ENCODE results near the gene TAC3.
A peak's percentile ranks its signal among the peaks of the same experiment; 100 is the strongest.

The TAC3 gene

DNA sequence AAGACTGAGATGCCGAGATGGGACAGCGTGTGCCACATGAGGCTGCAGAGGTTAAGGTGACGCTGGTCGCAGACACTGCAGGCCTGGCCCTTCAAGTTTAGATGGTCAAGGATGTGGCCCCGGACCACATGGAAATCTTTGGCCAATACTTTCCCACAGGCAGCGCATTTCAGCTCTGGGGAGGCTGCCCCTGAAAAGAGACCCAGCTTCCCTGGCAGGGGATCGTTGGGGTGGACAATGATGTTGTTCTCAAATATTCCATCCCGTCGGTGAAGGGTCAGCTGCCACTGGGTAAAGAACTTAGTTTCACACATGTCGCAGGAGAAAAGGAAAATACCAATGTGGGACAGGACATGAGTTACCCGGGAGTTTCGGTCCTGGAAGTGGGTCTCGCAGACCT, 12.9 kb downstream of the TAC3 start:
- DNase-seq = no peak
- Mint-ChIP-seq H3K4me3 (no peak overlapping the region), H3K9me3 (no peaks in the 10 kb centered on the region), H3K36me3 (ENCODE audit: low read depth) (peaks cover 35% of the 10 kb centered on the region), H3K4me1 (peaks cover 66% of the 10 kb centered on the region), H3K27ac (no peak overlapping the region), H3K27me3 (no peaks in the 10 kb centered on the region)
- ATAC-seq = no peak

DNA sequence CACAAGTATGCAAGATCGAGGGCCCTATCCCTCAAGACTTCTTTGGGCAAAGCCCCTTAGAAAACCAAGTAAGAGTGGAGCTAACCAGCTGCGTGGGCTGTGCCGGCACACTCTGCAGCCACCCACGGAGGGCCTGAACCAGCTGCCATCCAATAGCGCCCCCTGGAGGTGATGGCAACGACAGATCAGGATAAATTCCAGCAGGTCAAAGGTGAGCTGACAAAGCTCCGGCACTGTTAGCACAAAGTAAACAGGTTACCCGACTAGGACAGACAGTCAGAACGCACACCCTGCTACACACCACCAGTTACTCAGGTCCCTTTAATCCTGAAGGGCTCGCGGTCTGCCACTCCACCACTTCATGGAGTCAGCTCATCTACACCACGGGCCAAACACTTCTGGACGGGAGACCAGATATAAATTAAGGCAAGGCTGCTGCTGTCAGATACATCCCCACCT, 14.9 kb downstream of the TAC3 start:
- ATAC-seq (peak; percentile 3), DNase-seq (peak; percentile 80)
- Mint-ChIP-seq H3K27ac (no peak overlapping the region), H3K4me3 (no peak overlapping the region), H3K36me3 (ENCODE audit: low read depth) (peaks cover 40% of the 10 kb centered on the region), H3K9me3 (no peaks in the 10 kb centered on the region), H3K27me3 (no peaks in the 10 kb centered on the region), H3K4me1 (peaks cover 55% of the 10 kb centered on the region)

DNA sequence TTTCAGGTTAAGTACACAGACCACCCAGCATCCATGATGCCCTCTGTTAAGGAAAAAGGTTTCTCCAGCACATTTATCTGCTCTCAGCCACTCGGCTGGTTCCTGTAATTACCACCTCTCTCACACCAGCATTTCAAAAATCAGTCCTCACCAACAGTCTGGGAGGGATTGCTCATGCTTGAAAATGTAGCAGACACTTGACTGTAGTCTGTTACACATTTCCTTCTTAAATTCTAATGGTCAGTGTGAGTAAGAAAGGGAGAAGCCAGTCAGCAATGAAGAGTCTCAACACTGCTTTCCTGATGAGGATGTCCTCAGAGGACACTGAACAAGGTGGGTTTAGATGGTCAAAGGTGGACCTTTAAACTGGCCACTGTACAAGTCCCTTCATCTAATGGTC, 15.9 kb downstream of the TAC3 start:
- peaks cover 40% of the 10 kb centered on the region for H3K36me3 Mint-ChIP-seq (ENCODE audit: low read depth)
- peaks cover 52% of the 10 kb centered on the region for H3K4me1 Mint-ChIP-seq

GRCh38 chr12:56999456-56999855, 16.9 kb downstream of the TAC3 start:
- H3K36me3 Mint-ChIP-seq (ENCODE audit: low read depth) = peaks cover 40% of the 10 kb centered on the region
- H3K9me3 Mint-ChIP-seq = no peaks in the 10 kb centered on the region
- H3K4me1 Mint-ChIP-seq = peaks cover 44% of the 10 kb centered on the region
- ATAC-seq (no peak), DNase-seq (no peak)
- no peak overlapping the region for H3K4me3 Mint-ChIP-seq
- no peak overlapping the region for H3K27ac Mint-ChIP-seq
- no peaks in the 10 kb centered on the region for H3K27me3 Mint-ChIP-seq

More for the DNA sequence above, 15.9 kb downstream of the TAC3 start:
- Mint-ChIP-seq H3K27ac (peak overlapping the region; percentile 71), H3K27me3 (no peaks in the 10 kb centered on the region), H3K9me3 (no peaks in the 10 kb centered on the region), H3K4me3 (peak overlapping the region; percentile 25)
- no peak for DNase-seq
- peak; percentile 37 for ATAC-seq

- Mint-ChIP-seq H3K27me3 (no peaks in the 10 kb centered on the region), H3K9me3 (no peaks in the 10 kb centered on the region), H3K27ac (peak overlapping the region; percentile 65), H3K4me3 (no peak overlapping the region), H3K4me1 (peaks cover 44% of the 10 kb centered on the region), H3K36me3 (ENCODE audit: low read depth) (peaks cover 35% of the 10 kb centered on the region)
- DNase-seq (peak; percentile 60), ATAC-seq (peak; percentile 80)
Measured at GRCh38 chr12:56998981-56999380, 17.3 kb downstream of the TAC3 start.

DNA sequence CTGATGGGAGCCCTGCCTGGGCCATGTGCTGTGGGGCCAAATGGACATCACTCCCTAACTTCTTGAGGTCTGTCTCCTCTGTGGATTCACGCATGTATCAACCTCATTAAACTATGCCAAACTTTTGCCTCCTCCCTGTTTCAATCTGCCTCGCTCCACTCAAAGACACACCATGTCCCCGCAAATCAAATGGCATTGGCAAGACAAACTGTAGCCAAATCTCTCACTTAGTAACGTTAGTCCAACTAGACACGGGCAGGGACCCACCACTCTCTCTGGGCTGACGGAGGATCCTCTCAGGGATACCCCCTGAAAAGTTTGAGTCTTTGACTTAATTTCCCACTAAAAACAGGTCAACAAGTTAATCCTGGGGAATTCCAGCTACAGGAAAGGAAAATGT, 18.0 kb downstream of the TAC3 start:
- Mint-ChIP-seq H3K4me3 (no peak overlapping the region), H3K4me1 (peaks cover 44% of the 10 kb centered on the region), H3K9me3 (no peaks in the 10 kb centered on the region), H3K27me3 (no peaks in the 10 kb centered on the region), H3K36me3 (ENCODE audit: low read depth) (peaks cover 29% of the 10 kb centered on the region), H3K27ac (peak overlapping the region; percentile 52)
- ATAC-seq (no peak), DNase-seq (no peak)

DNA sequence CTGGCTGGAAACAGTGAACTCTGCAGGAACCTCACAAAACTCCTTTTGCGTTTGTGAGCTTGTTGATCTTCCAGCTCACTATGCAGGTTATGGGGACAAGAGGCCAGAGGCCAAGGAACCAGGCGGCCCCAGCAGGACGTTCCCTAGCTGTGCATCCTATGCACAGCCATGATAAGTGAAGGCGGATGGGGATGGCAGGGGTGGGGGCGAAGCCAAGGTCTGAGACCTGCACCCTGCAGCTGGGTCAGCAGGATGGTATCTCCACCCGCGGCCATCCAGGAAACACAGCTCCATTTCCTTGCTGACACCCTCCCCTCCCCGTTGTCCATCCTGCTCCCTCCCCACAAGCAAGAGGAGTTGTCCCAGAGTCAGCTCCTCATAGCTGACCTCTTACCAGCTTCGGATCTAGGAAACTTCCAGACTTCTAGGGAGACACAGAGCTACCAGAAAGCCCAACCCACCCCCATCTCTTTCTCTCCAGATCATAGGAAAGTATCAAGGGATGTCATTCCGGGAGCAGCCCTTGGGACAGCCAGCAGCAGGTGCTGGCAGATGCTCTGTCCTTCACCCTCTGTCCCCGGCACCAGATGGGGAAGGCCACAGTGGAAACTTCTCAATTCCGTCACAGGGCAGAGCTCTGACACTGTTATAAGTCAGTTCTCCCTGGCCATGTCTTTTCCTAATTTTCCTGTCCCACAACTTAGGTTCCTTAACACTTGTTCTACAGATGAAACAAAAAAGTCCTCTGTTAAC, 19.4 kb downstream of the TAC3 start:
- no peaks in the 10 kb centered on the region for H3K9me3 Mint-ChIP-seq
- no peaks in the 10 kb centered on the region for H3K27me3 Mint-ChIP-seq
- no peak overlapping the region for H3K4me3 Mint-ChIP-seq
- H3K4me1 Mint-ChIP-seq = peaks cover 43% of the 10 kb centered on the region
- ATAC-seq = no peak
- DNase-seq = no peak
- no peak overlapping the region for H3K27ac Mint-ChIP-seq
- peaks cover 21% of the 10 kb centered on the region for H3K36me3 Mint-ChIP-seq (ENCODE audit: low read depth)

DNA sequence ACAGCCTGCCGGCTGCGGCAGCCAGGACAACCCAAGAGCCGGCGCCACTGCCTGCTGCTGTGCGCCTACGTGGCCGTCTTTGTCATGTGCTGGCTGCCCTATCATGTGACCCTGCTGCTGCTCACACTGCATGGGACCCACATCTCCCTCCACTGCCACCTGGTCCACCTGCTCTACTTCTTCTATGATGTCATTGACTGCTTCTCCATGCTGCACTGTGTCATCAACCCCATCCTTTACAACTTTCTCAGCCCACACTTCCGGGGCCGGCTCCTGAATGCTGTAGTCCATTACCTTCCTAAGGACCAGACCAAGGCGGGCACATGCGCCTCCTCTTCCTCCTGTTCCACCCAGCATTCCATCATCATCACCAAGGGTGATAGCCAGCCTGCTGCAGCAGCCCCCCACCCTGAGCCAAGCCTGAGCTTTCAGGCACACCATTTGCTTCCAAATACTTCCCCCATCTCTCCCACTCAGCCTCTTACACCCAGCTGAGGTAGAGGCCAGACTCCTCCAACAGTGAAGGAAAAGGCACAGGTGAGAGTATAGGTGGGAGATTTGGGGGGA, 20.3 kb downstream of the TAC3 start:
- Mint-ChIP-seq H3K4me1 (peaks cover 43% of the 10 kb centered on the region), H3K36me3 (ENCODE audit: low read depth) (peaks cover 21% of the 10 kb centered on the region), H3K4me3 (no peak overlapping the region), H3K27ac (no peak overlapping the region), H3K27me3 (no peaks in the 10 kb centered on the region), H3K9me3 (no peaks in the 10 kb centered on the region)
- DNase-seq = no peak
- no peak for ATAC-seq

- no peaks in the 10 kb centered on the region for H3K9me3 Mint-ChIP-seq
- no peak for DNase-seq
- peaks cover 37% of the 10 kb centered on the region for H3K4me1 Mint-ChIP-seq
- no peak overlapping the region for H3K4me3 Mint-ChIP-seq
- H3K36me3 Mint-ChIP-seq (ENCODE audit: low read depth) = peaks cover 14% of the 10 kb centered on the region
- no peak for ATAC-seq
- H3K27ac Mint-ChIP-seq = no peak overlapping the region
- no peaks in the 10 kb centered on the region for H3K27me3 Mint-ChIP-seq
Measured at GRCh38 chr12:56995201-56995929, 21.0 kb downstream of the TAC3 start.

- Mint-ChIP-seq H3K27me3 (no peaks in the 10 kb centered on the region), H3K36me3 (ENCODE audit: low read depth) (peaks cover 7% of the 10 kb centered on the region), H3K4me1 (peaks cover 26% of the 10 kb centered on the region), H3K9me3 (no peaks in the 10 kb centered on the region), H3K4me3 (no peak overlapping the region), H3K27ac (no peak overlapping the region)
- DNase-seq = no peak
- no peak for ATAC-seq
Measured at GRCh38 chr12:56994231-56994746, 22.0 kb downstream of the TAC3 start.

- no peaks in the 10 kb centered on the region for H3K9me3 Mint-ChIP-seq
- H3K36me3 Mint-ChIP-seq (ENCODE audit: low read depth) = peaks cover 6% of the 10 kb centered on the region
- H3K27me3 Mint-ChIP-seq = peaks cover 2% of the 10 kb centered on the region
- ATAC-seq (no peak), DNase-seq (no peak)
- H3K4me1 Mint-ChIP-seq = peaks cover 17% of the 10 kb centered on the region
- no peak overlapping the region for H3K27ac Mint-ChIP-seq
- H3K4me3 Mint-ChIP-seq = no peak overlapping the region
Measured at GRCh38 chr12:56993346-56993745, 23.0 kb downstream of the TAC3 start.

DNA sequence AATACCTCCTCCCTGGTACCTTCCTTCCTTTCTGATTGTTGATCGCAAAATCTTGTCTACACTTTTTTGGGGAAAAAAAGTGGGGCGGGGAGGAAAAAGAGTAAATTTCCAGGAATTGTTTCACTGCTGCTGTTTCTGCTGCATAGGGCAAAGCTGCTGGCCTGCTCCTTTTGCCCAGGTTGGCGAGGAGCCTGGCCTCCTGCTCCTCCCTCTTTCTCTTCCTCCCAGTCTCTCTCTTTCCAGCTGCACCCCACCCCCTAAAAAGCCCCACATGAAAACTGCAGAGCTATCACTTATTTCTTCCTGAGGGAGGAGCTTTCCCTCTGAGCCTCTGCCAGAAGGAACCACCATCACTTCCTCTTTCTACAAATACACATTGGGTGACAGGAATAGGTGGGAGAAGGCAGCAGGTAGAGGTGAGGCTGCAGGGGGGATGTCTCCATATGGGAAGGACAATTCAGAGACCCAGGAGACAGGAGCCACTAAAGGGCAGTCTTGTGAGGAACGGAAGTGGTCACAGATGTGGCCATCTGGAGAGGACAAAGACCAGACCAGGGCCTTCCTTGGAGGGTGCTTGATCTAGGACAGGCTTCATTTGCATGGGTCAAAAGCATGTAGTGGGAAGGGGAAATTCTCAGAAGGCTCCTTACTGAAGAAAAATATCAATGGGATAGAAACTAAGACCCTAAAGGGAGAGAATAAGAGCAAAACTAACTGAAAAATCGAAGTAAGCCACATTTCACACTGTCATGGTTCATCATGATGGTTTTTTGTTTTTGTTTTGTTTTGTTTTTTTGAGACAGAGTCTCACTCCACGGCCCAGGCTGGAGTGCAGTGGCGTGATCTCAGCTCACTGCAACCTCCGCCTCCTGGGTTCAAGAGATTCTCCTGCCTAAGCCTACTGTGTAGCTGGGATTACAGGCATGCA, 24.7 kb downstream of the TAC3 start:
- Mint-ChIP-seq H3K27me3 (peaks cover 3% of the 10 kb centered on the region), H3K9me3 (no peaks in the 10 kb centered on the region), H3K27ac (no peak overlapping the region), H3K4me1 (peaks cover 13% of the 10 kb centered on the region), H3K4me3 (no peak overlapping the region), H3K36me3 (ENCODE audit: low read depth) (peaks cover 2% of the 10 kb centered on the region)
- no peak for DNase-seq
- ATAC-seq = no peak

- Mint-ChIP-seq H3K27ac (no peak overlapping the region), H3K36me3 (ENCODE audit: low read depth) (no peaks in the 10 kb centered on the region), H3K9me3 (no peaks in the 10 kb centered on the region), H3K4me3 (no peak overlapping the region), H3K4me1 (peaks cover 13% of the 10 kb centered on the region), H3K27me3 (peaks cover 3% of the 10 kb centered on the region)
- ATAC-seq = peak; percentile 33
- DNase-seq = no peak
Measured at GRCh38 chr12:56990648-56991318, 25.5 kb downstream of the TAC3 start.

All from activated naive CD8-positive, alpha-beta T cell treated with anti-CD3 and anti-CD28 coated beads, Interleukin-2, amount 50 U/mL, for 24 hours (primary cell).